RWPE1 (cell line): ENCODE data around the gene MOCOS.

Experiments
- CTCF ChIA-PET: fragments of 350-600 bp; sonication (Branson Sonifier 250); formaldehyde crosslinking; extraction: SDS; loops from one replicate; lab custom pipeline; 2021; lab: Yijun Ruan, JAX
- POLR2A ChIA-PET: fragments of 400-600 bp; formaldehyde crosslinking; extraction: SDS; loops from one replicate; lab custom pipeline; 2020; ENCODE audit warnings: antibody characterized with exemption; ENCODE audit not compliant: low non-redundant PET; lab: Yijun Ruan, JAX
- DNase-seq: peaks from one replicate; pipeline ENCODE4 v3.0.0; 2012; ENCODE audit warnings: low spot score
- H3K27ac ChIP-seq: fragments of 450-650 bp; 2 replicates; pipeline ENCODE4 v1.5.1; 2017
- TF ChIP-seq, protein P1 (sequence below): fragments of 450-650 bp; conservative IDR thresholded peaks from 2 replicates; pipeline ENCODE4 v1.5.1; 2017; ENCODE audit warnings: low read depth, mild to moderate bottlenecking

MOCOS gene

DNA sequence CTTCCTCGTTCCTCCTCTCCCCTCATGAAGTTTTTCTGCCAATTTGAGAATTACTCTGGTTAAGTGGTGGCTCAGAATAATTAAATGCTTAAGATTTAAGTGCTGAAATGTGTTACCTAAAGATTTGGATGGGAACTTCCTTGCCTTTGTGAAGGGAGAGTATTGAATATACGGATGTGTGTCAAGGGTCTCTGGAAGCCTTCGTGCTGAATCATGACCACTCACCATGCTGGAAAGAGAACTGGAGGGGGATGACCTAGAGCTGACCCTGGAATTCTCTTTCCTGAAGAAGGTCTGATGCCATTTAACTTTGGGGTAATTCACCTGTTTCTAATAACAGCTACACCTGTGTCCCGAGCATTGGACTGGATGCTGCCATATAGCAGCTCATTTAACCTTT, 2.2 kb downstream of the MOCOS start:
- no peak overlapping the region for H3K27ac ChIP-seq
- ChIA-PET CTCF (interaction anchor here (1.0 kb wide), 1 partner anchor 10 kb away, joined by 3 read pairs; no protein-coding TSS in a partner anchor), POLR2A (no interaction called here)
- no peak for DNase-seq
- TF ChIP-seq, protein P1, sequence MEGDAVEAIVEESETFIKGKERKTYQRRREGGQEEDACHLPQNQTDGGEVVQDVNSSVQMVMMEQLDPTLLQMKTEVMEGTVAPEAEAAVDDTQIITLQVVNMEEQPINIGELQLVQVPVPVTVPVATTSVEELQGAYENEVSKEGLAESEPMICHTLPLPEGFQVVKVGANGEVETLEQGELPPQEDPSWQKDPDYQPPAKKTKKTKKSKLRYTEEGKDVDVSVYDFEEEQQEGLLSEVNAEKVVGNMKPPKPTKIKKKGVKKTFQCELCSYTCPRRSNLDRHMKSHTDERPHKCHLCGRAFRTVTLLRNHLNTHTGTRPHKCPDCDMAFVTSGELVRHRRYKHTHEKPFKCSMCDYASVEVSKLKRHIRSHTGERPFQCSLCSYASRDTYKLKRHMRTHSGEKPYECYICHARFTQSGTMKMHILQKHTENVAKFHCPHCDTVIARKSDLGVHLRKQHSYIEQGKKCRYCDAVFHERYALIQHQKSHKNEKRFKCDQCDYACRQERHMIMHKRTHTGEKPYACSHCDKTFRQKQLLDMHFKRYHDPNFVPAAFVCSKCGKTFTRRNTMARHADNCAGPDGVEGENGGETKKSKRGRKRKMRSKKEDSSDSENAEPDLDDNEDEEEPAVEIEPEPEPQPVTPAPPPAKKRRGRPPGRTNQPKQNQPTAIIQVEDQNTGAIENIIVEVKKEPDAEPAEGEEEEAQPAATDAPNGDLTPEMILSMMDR = no peak

DNA sequence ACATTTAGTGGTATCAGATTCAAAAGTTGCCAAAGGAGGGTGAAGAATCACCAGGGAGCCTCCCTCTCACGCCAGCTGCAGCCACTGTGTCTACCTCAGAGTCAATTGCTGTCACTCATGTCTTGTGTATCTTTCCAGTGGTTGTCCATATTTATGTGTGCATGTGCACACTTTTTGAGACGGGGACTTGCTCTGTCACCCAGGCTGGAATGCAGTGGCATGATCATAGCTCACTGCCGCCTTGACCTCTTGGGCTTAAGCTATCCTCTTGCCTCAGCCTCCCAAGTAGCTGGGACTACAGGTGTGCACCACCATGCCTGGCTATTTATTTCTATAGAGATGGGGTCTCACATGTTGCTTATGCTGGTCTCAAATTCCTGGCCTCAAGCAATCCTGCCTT, 4.0 kb downstream of the MOCOS start:
- ChIA-PET CTCF (interaction anchor here (0.7 kb wide), 2 partner anchors 115 to 173 kb away, joined by 3 read pairs; no protein-coding TSS in a partner anchor), POLR2A (no interaction called here)
- TF ChIP-seq, protein P1 = no peak
- no peak overlapping the region for H3K27ac ChIP-seq
- DNase-seq = no peak

DNA sequence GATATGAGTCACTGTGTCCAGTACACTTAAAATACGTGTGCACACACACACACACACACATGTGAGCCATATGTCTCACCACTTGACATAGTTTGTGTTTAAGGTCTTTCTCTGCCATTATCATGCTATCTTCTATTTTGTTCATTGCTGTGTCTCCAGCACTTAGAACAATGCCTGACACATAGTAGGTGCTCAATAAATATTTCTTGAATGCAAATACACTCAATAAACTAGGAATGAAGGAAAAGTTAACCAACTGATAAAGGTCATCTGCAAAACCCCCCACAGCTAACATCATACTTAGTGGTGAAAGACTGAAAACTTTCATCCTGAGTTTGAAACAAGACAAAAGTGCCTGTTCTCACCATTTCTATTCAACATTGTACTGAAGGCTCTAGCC, 4.4 kb downstream of the MOCOS start:
- ChIA-PET CTCF (no interaction called here), POLR2A (no interaction called here)
- no peak overlapping the region for H3K27ac ChIP-seq
- no peak for DNase-seq
- TF ChIP-seq, protein P1 = no peak

DNA sequence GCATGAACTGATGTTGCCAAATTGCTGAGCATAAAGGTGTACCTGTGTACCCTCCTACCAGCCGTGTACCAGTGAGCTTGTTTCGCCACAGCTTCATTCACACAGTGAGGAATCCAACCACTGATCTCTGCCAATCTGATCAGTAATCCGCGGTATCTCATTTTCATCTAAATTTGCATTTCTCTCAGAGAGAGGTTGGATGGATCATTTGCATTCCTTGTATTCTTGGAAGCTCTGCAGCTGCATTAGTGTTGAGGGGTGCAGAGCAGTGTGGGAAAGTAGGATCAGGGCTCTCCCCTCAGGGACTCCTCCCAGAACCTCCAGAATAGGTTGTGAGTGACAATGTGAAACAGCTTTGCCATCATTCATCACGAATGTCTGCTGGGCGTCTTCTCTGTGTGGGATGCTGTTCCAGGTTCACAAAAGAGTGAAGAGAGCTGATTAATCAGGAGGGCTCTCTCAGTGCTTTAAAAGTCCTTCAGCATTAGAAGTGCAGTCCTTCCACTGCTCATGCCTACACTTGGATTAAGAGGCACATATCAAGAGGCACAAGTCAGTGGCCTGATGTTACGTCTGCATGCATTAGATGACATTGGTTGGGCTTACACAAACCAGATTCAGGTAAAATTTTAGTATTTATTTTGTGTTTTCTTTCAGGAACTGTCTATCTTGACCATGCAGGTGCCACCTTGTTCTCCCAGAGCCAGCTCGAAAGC, 7.5 kb downstream of the MOCOS start:
- CTCF ChIA-PET = interaction anchor here (0.6 kb wide), 1 partner anchor 151 kb away, joined by 3 read pairs; no protein-coding TSS in a partner anchor
- POLR2A ChIA-PET = no interaction called here
- no peak overlapping the region for H3K27ac ChIP-seq
- TF ChIP-seq, protein P1 = no peak
- no peak for DNase-seq

DNA sequence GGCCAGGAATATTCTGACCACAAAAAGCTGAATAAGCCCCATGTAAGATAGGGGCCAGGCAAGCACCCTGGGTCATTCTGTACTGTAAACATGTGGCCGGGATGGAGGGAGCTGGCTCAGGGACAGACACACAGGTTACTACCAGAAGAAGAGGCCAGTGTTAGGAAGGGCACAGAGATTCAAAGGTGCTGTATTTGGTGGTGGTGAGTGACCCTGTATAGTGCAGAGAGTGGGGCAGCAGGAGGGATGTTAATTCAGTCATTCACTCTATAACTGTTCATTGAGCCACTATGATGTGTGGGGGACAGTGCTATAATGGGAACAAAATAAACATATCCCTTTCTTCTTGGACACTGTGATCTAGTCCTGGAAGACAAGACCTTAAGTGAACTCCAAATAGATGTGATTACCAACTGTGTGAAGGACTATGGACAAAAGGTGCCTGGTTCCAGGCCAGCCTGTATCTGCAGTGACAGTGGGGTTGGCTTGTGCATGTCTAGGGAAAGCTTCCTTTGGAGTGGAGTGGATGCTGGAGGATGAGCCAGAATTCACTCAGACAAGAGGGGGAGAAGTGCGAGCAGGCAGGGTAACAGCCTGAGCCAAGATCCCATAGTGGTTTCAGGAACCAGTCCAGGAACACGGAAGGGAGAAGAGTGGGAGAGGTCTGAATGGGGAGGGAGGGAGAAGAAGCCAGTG, 8.3 kb downstream of the MOCOS start:
- ChIA-PET POLR2A (no interaction called here), CTCF (interaction anchor here (0.6 kb wide), 1 partner anchor 150 kb away, joined by 3 read pairs; no protein-coding TSS in a partner anchor)
- no peak for DNase-seq
- TF ChIP-seq, protein P1 = no peak
- no peak overlapping the region for H3K27ac ChIP-seq

DNA sequence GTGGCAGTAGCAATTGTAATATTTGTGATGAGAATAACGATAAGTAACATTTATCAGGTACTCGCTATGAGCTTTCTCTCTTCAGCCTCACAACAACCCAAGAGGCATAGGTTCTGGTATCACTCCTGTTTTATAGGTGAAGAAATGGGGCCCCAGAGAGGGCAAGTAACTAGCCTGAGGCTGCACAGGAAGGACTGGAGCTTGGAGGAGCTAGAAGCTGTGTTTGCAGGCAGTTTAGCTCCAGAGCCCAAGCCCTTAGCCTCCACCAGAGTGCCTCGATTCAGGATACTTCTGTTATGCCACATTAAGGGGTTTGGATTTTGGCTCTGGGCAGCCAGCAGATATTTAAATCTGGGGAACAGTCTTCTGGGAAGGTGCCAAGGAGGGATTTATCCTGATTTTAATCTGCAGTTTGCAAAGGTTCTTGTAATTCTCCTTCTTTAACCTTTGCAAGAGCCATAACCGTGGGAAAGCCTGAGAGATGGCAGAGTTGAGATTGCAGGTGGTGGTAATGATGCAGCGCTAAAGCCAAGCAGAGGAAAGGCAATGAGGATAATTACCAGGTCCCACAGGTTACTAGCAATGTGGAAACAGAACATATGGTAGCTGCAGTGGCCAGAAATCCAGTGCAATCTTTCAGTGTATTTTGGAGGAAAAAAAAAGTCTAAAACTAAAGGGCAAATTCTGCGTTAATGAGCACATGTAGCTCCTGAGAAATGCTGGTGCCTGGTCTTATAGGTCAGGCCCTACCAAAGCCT, 9.1 kb downstream of the MOCOS start:
- ChIA-PET POLR2A (no interaction called here), CTCF (no interaction called here)
- no peak for DNase-seq
- TF ChIP-seq, protein P1 = no peak
- no peak overlapping the region for H3K27ac ChIP-seq
